IMR-90 (cell line): ENCODE results near the gene PIK3IP1. TPM values are rescaled to one million over a fixed set of nuclear protein-coding genes. Genes with fewer than 3 reads are reported as not detected.

ENCODE experiments used
- ATAC-seq: fragments of 200-7000 bp; cut with Tn5 transposase; 2 replicates; pipeline ENCODE4 v1.9.1; 2020; ENCODE audit warnings: low read depth, mild to moderate bottlenecking, moderate library complexity
- BruUV-seq: library from RNA; stranded (reverse); fragments of 400-500 nt; replicated peaks from 2 replicates; lab custom pipeline; 2021; lab: Mats Ljungman, UMichigan
- CTCF ChIA-PET: fragments of 300-600 bp; formaldehyde crosslinking; extraction: SDS; loops from one replicate; lab custom pipeline; 2021; ENCODE audit warnings: antibody characterized with exemption; lab: Yijun Ruan, JAX
- POLR2A ChIA-PET: fragments of 300-600 bp; sonication (Branson Sonifier 250); formaldehyde crosslinking; loops from one replicate; lab custom pipeline; 2022; ENCODE audit warnings: antibody characterized with exemption; ENCODE audit not compliant: unreplicated experiment; lab: Charles Lee
- DNase-seq: peaks from one replicate; pipeline ENCODE4 v3.0.0; 2013
- H2AFZ ChIP-seq: replicated peaks from 2 replicates; pipeline ENCODE3; 2013; ENCODE audit warnings: low read length, mild to moderate bottlenecking; ENCODE audit not compliant: poor library complexity
- H2AK5ac ChIP-seq: 2 replicates; pipeline ENCODE4 v1.6.1; 2013; ENCODE audit warnings: low read depth, low read length, inconsistent platforms
- H2AK9ac ChIP-seq: replicated peaks from 2 replicates; pipeline ENCODE3; 2013; ENCODE audit warnings: mild to moderate bottlenecking, low read depth, low read length, moderate library complexity; ENCODE audit not compliant: poor library complexity
- H2BK120ac ChIP-seq: 2 replicates; pipeline ENCODE4 v1.6.1; 2013; ENCODE audit warnings: low read depth, low read length, inconsistent platforms
- H2BK15ac ChIP-seq: 3 replicates; pipeline ENCODE4 v1.6.1; 2013; ENCODE audit warnings: low read depth, low read length, inconsistent platforms
- H2BK20ac ChIP-seq: 2 replicates; pipeline ENCODE4 v1.6.1; 2013; ENCODE audit warnings: low read depth, mild to moderate bottlenecking, inconsistent platforms, low read length, moderate library complexity
- H2BK5ac ChIP-seq: 2 replicates; pipeline ENCODE4 v1.6.1; 2013; ENCODE audit warnings: mild to moderate bottlenecking, low read depth, low read length, inconsistent platforms; ENCODE audit not compliant: poor library complexity, severe bottlenecking
- H3K14ac ChIP-seq: replicated peaks from 2 replicates; pipeline ENCODE4 v1.6.1; 2013; ENCODE audit warnings: low read depth, low read length, inconsistent platforms
- H3K18ac ChIP-seq: 2 replicates; pipeline ENCODE4 v1.6.1; 2013; ENCODE audit warnings: low read depth, low read length, control low read depth
- H3K23ac ChIP-seq: 2 replicates; pipeline ENCODE4 v1.6.1; 2013; ENCODE audit warnings: low read depth, low read length, inconsistent platforms
- H3K27ac ChIP-seq: 2 replicates; pipeline ENCODE4 v1.5.1; 2013; ENCODE audit warnings: mild to moderate bottlenecking, control low read depth, low read length; ENCODE audit not compliant: insufficient read depth
- H3K27me3 ChIP-seq: 2 replicates; pipeline ENCODE4 v1.6.1; 2013; ENCODE audit warnings: low read length; ENCODE audit not compliant: control insufficient read depth, insufficient read depth
- H3K36me3 ChIP-seq: 2 replicates; pipeline ENCODE4 v1.6.1; 2013; ENCODE audit warnings: low read length, mixed read lengths; ENCODE audit not compliant: control insufficient read depth, insufficient read depth
- H3K4ac ChIP-seq: 2 replicates; pipeline ENCODE4 v1.6.1; 2013; ENCODE audit warnings: low read depth, low read length, inconsistent platforms
- H3K4me1 ChIP-seq: 2 replicates; pipeline ENCODE4 v1.6.1; 2013; ENCODE audit warnings: low read length, mixed read lengths; ENCODE audit not compliant: control insufficient read depth, insufficient read depth
- H3K4me2 ChIP-seq: 2 replicates; pipeline ENCODE4 v1.6.1; 2013; ENCODE audit warnings: low read depth, mild to moderate bottlenecking, control low read depth, low read length, moderate library complexity
- H3K4me3 ChIP-seq: 2 replicates; pipeline ENCODE4 v1.5.1; 2013; ENCODE audit warnings: low read depth, mild to moderate bottlenecking, control low read depth, low read length, moderate library complexity; ENCODE audit not compliant: insufficient read depth
- H3K56ac ChIP-seq: 2 replicates; pipeline ENCODE4 v1.6.1; 2013; ENCODE audit warnings: low read length, inconsistent platforms; ENCODE audit not compliant: insufficient read depth; ENCODE audit errors: extremely low read depth
- H3K79me1 ChIP-seq, 2 experiments: 2 replicates each; pipeline ENCODE4 v1.6.1; 2013; ENCODE audit warnings: low read length in 2 of 2, inconsistent platforms in 1 of 2, low read depth in 1 of 2
- H3K9ac ChIP-seq: 2 replicates; pipeline ENCODE4 v1.6.1; 2013; ENCODE audit warnings: low read depth, low read length, control low read depth
- H3K9me1 ChIP-seq: 2 replicates; pipeline ENCODE4 v1.6.1; 2013; ENCODE audit warnings: low read length, inconsistent platforms; ENCODE audit not compliant: insufficient read depth
- H3K9me3 ChIP-seq: 2 replicates; pipeline ENCODE4 v1.6.1; 2013; ENCODE audit warnings: low read length; ENCODE audit not compliant: control insufficient read depth, insufficient read depth
- H4K20me1 ChIP-seq: 2 replicates; pipeline ENCODE4 v1.6.1; 2013; ENCODE audit warnings: low read length, inconsistent platforms; ENCODE audit not compliant: insufficient read depth
- H4K5ac ChIP-seq: 2 replicates; pipeline ENCODE4 v1.6.1; 2013; ENCODE audit warnings: mild to moderate bottlenecking, low read depth, low read length, control low read depth
- H4K8ac ChIP-seq, 2 experiments: 2 replicates each; pipeline ENCODE4 v1.6.1; 2013; ENCODE audit warnings: low read depth in 2 of 2, low read length in 2 of 2, control low read depth in 1 of 2, inconsistent platforms in 1 of 2
- H4K91ac ChIP-seq: 2 replicates; pipeline ENCODE4 v1.6.1; 2013; ENCODE audit warnings: low read depth, low read length, inconsistent platforms; ENCODE audit not compliant: insufficient read depth
- BHLHE40 ChIP-seq: fragments of 150-350 bp; IDR thresholded peaks from 2 replicates; pipeline ENCODE4 v1.6.1; 2016; ENCODE audit warnings: mild to moderate bottlenecking, low read depth, low read length
- CEBPB ChIP-seq: IDR thresholded peaks from 2 replicates; pipeline ENCODE4 v1.6.1; 2012; ENCODE audit warnings: low read depth, low read length, improper control_type of control experiment
- CHD1 ChIP-seq: IDR thresholded peaks from 2 replicates; pipeline ENCODE4 v1.6.1; 2012; ENCODE audit warnings: low read depth, low read length, improper control_type of control experiment
- ELK1 ChIP-seq: fragments of 150-350 bp; IDR thresholded peaks from 2 replicates; pipeline ENCODE4 v1.6.1; 2016; ENCODE audit warnings: low read depth, mild to moderate bottlenecking, low read length, moderate library complexity, borderline replicate concordance
- FOS ChIP-seq: fragments of 150-350 bp; IDR thresholded peaks from 2 replicates; pipeline ENCODE4 v1.6.1; 2016; ENCODE audit warnings: low read depth, low read length
- MAFK ChIP-seq: IDR thresholded peaks from 2 replicates; pipeline ENCODE4 v1.6.1; 2012; ENCODE audit warnings: low read depth, low read length, improper control_type of control experiment
- MAZ ChIP-seq: IDR thresholded peaks from 2 replicates; pipeline ENCODE4 v1.6.1; 2012; ENCODE audit warnings: low read depth, mild to moderate bottlenecking, low read length, improper control_type of control experiment, moderate library complexity, borderline replicate concordance
- MXI1 ChIP-seq: IDR thresholded peaks from 2 replicates; pipeline ENCODE4 v1.6.1; 2012; ENCODE audit warnings: low read depth, mild to moderate bottlenecking, low read length, moderate library complexity, borderline replicate concordance
- NFE2L2 ChIP-seq: fragments of 150-350 bp; IDR thresholded peaks from 2 replicates; pipeline ENCODE4 v1.6.1; 2016; ENCODE audit warnings: low read depth, mild to moderate bottlenecking, low read length
- POLR2A ChIP-seq: IDR thresholded peaks from 2 replicates; pipeline ENCODE4 v1.6.1; 2012; ENCODE audit warnings: mild to moderate bottlenecking, low read depth, low read length
- RAD21 ChIP-seq: IDR thresholded peaks from 2 replicates; pipeline ENCODE4 v1.6.1; 2012; ENCODE audit warnings: low read length, improper control_type of control experiment
- RCOR1 ChIP-seq: IDR thresholded peaks from 2 replicates; pipeline ENCODE4 v1.6.1; 2012; ENCODE audit warnings: mild to moderate bottlenecking, low read length, improper control_type of control experiment; ENCODE audit not compliant: insufficient replicate concordance
- RFX5 ChIP-seq: IDR thresholded peaks from 2 replicates; pipeline ENCODE4 v1.8.0; 2012; ENCODE audit warnings: low read depth, mild to moderate bottlenecking, low read length, moderate library complexity
- SMC3 ChIP-seq: fragments of 150-350 bp; IDR thresholded peaks from 2 replicates; pipeline ENCODE4 v1.6.1; 2016; ENCODE audit warnings: low read depth, mild to moderate bottlenecking, antibody characterized with exemption, low read length, moderate library complexity
- USF2 ChIP-seq: fragments of 150-350 bp; IDR thresholded peaks from 2 replicates; pipeline ENCODE4 v1.6.1; 2017; ENCODE audit warnings: mild to moderate bottlenecking, antibody characterized with exemption, low read length, low read depth
- WGBS, 2 experiments: methylation state at CpG; one replicate each; pipeline versions ENCODE4 v1.1.5 to v1.1.7; 2013; ENCODE audit warnings: missing lambda C conversion rate in 2 of 2; ENCODE audit not compliant: insufficient read length in 1 of 2; ENCODE audit errors: extremely low coverage in 2 of 2; 5-methylcytosine and 5-hydroxymethylcytosine counted together
- dilution Hi-C: fragments of 300-500 bp; cut with HindIII; formaldehyde crosslinking; loops from one replicate; pipeline ENCODE4 v1.14.3; 2018; ENCODE audit warnings: low sequenced_read_pairs; ENCODE audit not compliant: unreplicated experiment
- in situ Hi-C: fragments of 300-500 bp; cut with MboI; formaldehyde crosslinking; loops from 3 replicates; pipeline ENCODE4 v1.14.3; 2019; ENCODE audit warnings: low sequenced_read_pairs, inconsistent platforms, mixed read lengths
- intact Hi-C: fragments of 100-400 bp; cut with micrococcal nuclease; formaldehyde crosslinking; loops from 2 replicates; pipeline ENCODE4 v1.10.0; 2022
- polyA plus RNA-seq, 3 experiments: library from polyadenylated mRNA; depleted of rRNA; stranded (reverse); fragments of >200 nt; gene quantifications; 2 replicates each; pipeline ENCODE4 v1.2.3, GENCODE V29; 2012; ENCODE audit warnings: low replicate concordance in 1 of 3
- total RNA-seq: library from RNA; depleted of rRNA; stranded (reverse); fragments of >200 nt; gene quantifications from 2 replicates; pipeline ENCODE4 v1.2.3, GENCODE V29; 2012
- TF ChIP-seq, protein P1 (sequence below): conservative IDR thresholded peaks from 2 replicates; pipeline ENCODE4 v1.5.1; 2012; ENCODE audit warnings: mild to moderate bottlenecking, low read depth, low read length, improper control_type of control experiment

Gene PIK3IP1
- total and polyA plus RNA-seq, 2 of the 4 experiments (the other 2 are of a cell fraction): 12.9 to 17.6 TPM

DNA sequence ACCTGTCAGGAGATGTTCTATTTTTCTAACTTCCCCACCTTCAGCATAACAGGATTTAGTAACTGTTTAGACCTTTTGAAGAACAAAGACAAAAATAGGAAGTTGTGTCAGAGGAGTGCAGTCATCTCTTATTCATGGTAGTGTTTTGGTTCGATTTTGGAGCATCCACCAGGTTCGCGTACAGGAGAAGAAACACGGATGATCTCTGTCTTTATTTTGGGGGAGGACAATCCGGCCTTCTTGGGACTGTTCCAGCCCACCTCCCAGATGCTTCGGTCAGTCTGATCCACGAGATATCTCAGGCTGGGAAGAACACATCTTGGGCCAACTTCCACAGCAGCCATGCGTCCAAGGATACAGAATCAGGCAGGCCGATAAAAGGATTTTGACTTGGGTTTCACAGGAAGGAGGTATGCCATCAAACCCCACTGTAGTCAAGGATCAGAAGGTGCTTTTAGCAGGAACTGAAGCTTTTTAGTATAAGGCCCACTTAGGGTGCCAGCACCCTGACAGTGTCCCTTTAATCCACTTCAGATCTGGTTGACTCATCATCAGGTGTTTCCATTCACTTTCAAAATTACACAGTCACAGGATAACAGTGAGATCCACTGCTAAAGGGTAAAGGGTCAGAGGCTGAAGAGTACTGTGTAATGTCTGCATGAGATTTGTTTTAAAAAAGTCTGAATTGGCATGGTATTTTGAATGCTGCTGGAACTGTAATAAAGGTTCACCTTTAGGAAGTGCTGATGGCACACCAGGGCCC lies 37.3 kb upstream of the PIK3IP1 start:
- intact Hi-C loops: no loop called here

More for the DNA sequence above, 37.3 kb upstream of the PIK3IP1 start:
- Histone ChIP-seq H3K56ac (no peak overlapping the region), H4K8ac (no peak overlapping the region), H4K20me1 (peaks cover 12% of the 10 kb centered on the region; the same call in 1 of the 2 replicates), H3K27me3 (no peaks in the 10 kb centered on the region), H2BK15ac (no peak overlapping the region), H2AK9ac (no peak overlapping the region), H4K91ac (no peak overlapping the region), H3K9ac (no peak overlapping the region), H3K18ac (no peak overlapping the region), H3K4me1 (peaks cover 2% of the 10 kb centered on the region; the same call in 1 of the 2 replicates), H3K79me1 (peaks cover 6 to 40% of the 10 kb centered on the region in 2 experiments; a peak in 3 of 4 replicates), H3K4me2 (no peak overlapping the region), H2BK120ac (no peak overlapping the region), H3K36me3 (peaks cover 63% of the 10 kb centered on the region), H2AK5ac (no peak overlapping the region), H3K4me3 (no peak overlapping the region), H3K23ac (no peak overlapping the region), H3K9me1 (peaks cover 16% of the 10 kb centered on the region), H3K9me3 (no peaks in the 10 kb centered on the region), H3K27ac (no peak overlapping the region), H2BK5ac (no peak overlapping the region), H4K5ac (no peak overlapping the region), H2BK20ac (no peak overlapping the region), H3K14ac (no peak overlapping the region), H2AFZ (no peak overlapping the region), H3K4ac (no peak overlapping the region)
- dilution Hi-C loops: no loop called here
- in situ Hi-C loops: no loop called here
- no CpG with 5 or more reads among the region's 9 CpGs for WGBS, 2 experiments
- CTCF ChIA-PET: no interaction called here
- DNase-seq: no peak
- POLR2A ChIA-PET: no interaction called here
- no peak for TF ChIP-seq MAFK
- TF ChIP-seq, protein P1, sequence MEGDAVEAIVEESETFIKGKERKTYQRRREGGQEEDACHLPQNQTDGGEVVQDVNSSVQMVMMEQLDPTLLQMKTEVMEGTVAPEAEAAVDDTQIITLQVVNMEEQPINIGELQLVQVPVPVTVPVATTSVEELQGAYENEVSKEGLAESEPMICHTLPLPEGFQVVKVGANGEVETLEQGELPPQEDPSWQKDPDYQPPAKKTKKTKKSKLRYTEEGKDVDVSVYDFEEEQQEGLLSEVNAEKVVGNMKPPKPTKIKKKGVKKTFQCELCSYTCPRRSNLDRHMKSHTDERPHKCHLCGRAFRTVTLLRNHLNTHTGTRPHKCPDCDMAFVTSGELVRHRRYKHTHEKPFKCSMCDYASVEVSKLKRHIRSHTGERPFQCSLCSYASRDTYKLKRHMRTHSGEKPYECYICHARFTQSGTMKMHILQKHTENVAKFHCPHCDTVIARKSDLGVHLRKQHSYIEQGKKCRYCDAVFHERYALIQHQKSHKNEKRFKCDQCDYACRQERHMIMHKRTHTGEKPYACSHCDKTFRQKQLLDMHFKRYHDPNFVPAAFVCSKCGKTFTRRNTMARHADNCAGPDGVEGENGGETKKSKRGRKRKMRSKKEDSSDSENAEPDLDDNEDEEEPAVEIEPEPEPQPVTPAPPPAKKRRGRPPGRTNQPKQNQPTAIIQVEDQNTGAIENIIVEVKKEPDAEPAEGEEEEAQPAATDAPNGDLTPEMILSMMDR: no peak
- TF ChIP-seq FOS: no peak
- no peak for TF ChIP-seq BHLHE40
- TF ChIP-seq USF2: no peak
- TF ChIP-seq CHD1: no peak
- no peak for TF ChIP-seq RAD21
- TF ChIP-seq SMC3: no peak
- TF ChIP-seq POLR2A: no peak
- no peak for TF ChIP-seq CEBPB
- TF ChIP-seq MAZ: no peak
- no peak for TF ChIP-seq NFE2L2
- TF ChIP-seq RCOR1: no peak
- TF ChIP-seq MXI1: no peak
- no peak for TF ChIP-seq RFX5
- TF ChIP-seq ELK1: no peak
- no peak for ATAC-seq
- no TSS peak for BruUV-seq
